Midbrain (tissue), 1 donor: ENCODE results near the gene TRRAP.
"Not testable (repeated sequence)": the region's sequence is repeated elsewhere in the genome, so short reads cannot be mapped to it uniquely, and the experiment has no call there.

Source experiments
- DNase-seq: peaks from one replicate; lab custom pipeline; 2025; lab: John Stamatoyannopoulos, UW

TRRAP gene

DNA sequence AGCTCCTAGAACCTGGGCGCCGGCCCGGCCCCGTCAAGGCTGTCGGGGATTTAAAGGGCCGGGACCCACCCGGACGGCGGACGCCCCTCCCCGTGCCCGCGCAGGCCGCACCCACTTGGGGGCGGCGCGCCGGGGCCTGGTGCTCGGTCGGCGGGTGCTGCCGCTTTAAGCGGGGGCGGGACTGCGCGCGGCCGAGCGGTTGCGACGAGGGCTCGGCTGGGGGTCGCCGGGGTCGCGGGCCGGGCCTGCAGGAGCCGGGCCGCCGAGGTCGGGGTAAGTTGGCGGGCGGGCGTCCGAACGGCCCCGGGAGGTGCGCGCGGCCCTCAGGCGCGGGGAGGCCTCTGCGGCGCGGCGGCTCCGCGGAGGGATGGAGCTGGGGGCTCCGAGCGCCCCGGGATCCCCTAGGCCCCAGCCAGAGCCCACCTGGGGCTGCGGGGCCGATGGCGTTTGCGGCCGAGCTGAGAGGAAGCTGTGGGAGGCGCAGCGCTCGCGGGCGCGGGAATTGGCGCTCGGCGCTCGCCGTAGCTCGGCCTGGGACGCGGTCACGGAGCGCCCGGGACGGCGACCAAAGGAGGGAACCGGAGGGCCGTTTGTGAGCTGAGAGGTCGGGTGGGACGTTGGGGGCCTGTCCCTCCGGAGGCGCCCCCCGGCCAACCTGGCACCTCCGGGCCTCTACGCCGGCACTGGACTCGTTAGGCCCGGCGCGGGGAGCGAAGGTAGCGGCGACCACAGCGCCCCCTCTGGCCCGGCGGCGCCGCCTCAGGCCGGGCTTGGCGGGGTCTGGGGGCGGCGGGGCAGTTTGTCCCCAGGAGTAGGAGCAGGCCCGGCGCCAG, at the start of gene TRRAP:
Gene TRRAP, plus strand, starts transcription at position 168 of the 833 bp plus-strand sequence. CDS start 2,619 bp downstream, outside the sequence.
- peak; percentile 54 for DNase-seq

DNA sequence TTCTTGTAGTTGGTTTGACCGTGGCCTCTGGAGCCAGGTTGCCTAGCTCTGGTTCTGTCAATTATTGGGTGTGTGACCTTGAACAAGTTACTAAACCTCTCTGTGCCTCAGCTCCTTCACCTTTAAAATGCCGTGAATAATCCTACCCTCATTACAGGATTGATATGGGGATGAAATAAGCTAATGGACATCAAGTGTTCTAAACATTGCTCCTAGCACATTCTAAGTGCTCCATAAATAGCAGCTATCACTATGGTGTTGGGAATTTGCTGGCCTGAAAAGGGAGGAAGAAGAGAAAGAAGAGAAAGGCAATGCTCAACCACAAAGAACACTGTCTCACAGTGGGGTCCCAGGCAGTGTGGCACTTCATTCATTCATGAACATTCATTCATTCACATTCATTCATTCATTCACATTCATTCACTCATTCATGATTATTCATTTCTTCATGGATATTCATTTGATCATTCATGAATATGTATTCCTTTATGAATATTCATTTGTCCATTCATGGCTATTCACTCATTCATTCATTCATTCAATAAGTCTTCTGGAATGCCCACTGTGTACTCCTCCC, 47.3 kb upstream of the TRRAP start:
- no peak for DNase-seq

DNA sequence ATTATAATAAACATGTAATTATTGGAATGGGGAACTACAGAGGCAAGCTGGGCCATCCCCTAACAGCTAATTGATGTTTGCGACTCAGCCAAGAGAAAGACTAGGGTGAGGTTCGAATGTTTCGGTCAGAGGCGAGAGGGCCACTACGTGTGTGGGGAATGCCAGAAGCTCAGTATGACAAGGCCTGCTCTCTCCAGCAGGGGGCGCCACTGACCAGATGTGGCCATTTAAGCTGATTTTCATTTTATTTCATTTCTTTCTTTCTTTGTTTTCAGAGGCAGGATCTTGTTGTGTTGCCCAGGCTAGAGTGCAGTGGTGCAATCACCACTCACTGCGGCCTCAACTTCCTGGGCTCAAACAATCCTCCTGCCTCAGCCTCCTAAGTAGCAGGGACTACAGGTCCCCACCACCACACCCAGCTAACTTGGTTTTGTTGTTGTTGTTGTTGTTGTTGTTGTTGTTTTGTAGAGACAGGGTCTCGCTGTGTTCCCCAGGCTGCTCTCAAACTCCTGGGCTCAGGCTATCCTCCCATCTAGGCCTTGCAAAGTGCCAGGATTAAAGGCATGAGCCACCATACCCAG, 46.6 kb upstream of the TRRAP start:
- DNase-seq = no peak

DNA sequence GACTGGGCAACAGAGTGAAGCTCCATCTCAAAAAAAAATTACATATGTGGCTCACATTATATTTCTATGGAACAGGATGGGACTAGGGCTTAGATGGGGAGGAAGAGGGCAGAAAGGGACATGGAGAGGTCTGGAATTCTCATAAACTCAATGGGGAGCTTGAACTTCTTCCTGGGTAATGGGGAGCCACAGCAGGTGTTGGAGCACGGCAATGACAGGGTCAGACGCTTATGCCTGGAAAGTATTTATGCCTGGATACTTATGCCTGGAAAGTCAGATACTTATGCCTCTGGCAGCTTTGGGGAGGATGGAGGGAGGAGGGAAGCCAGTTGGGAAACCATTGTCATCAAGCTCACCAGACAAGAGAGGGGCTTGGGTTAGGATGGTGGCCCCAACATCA, 45.3 kb upstream of the TRRAP start:
- no peak for DNase-seq

DNA sequence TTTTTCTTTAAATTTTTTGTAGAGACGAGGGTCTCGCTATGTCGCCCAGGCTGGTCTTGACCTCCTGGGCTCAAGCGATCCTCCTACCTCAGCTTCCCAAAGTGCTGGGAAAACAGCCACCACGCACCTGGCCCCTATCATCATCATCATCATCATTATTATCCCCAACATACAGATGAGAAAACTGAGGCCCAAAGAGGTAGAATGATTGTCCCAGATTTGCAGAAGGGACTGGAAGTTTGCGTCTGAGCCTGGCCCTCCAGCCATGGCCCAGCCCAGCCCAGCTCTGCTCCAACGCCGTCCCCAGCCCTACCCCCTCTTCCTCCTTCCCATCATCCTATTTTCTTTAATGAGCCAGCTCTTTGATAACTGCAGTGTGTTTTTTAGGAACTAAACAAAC, 43.4 kb upstream of the TRRAP start:
- DNase-seq = no peak

DNA sequence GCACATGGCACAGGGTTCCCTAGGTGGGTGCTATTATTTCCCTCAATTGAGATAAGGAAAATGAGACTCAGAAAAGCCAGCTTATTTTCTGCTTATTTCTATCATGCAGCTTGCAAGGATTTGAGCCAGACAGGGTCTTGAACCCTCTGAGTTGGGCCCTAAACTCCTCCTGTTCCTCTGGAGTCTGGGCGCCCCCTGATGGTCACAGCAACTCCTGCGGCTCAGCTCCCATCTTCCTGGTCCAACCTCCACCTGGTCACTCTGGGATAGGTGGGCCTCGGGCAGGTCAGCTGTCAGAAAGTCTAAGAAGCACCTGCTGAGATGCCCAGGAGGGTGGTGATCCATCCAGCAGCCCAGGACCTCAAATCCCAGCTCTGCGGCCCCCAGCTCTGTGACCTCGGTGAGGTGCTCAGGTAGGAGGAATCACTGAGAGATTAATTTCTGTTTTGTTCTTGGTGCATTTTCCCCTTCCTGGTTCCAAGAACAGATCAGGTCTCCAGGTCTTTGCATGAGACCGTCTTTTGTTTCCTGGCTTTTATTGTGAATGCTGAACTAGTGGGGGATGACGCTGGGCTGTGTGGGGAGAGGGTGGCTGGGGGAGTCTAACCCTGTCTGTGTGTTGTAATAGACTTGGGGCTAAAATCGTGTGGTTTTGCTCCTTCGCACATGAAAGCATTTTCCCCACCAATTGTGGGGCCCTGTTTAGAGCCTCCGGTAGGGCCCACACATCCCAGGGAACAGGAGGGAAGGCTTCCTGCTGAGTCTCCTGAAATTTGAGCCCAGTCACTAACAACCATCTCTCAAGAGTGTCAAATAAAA, 41.3 kb upstream of the TRRAP start:
- no peak for DNase-seq

DNA sequence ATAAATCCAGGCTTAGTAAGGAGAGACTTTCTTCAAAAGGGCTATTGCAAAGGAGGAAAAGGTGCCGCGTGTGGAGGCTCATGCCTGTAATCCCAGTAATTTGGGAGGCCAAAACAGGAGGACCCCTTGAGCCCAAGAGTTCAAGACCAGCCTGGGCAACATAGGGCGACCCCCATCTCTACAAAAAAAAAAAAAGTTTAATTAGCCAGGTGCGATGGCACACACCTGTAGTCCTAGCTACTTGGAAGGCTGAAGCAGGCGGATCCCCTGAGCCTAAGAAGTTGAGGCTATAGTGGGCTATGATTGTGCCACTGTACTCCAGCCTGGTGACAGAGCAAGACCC, 40.7 kb upstream of the TRRAP start:
- no peak for DNase-seq

DNA sequence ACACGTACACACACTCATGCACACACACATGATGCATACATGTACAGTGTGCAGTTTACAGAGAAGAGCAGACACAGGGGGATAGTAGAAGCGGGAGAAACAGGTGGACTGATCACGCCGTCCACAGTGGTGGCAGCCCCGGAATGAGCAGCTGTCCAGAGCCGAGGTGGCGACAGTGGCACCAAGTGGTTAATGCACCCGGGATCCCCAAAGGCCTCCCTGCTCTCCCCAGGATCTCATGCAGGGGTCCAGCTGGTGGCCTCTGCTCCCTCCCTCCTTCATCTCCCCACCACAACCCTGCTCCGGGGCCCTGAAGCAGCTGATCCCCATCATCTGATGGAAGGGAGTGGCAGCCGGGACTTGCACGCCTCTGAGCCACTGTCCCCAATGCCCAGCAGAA, 38.2 kb upstream of the TRRAP start:
- DNase-seq = no peak

DNA sequence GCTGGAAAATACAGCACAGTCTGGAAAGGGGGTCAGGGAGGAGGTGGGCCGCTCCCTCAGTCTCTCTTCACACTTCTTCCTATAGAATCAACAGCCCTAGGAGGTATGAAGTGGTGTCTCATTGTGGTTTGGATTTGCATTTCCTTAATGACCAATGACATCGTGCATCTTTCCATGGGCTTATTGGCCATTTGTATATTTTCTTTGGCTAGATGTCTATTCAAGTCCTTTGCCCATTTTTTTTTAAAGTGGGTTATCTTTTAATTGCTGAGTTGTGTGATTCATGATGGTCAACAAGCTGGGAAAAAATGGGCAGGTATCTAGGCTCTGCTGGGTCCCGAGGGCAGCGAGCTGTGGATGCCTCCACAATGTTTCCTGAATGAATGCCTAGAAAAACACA, 37.6 kb upstream of the TRRAP start:
- DNase-seq = no peak

DNA sequence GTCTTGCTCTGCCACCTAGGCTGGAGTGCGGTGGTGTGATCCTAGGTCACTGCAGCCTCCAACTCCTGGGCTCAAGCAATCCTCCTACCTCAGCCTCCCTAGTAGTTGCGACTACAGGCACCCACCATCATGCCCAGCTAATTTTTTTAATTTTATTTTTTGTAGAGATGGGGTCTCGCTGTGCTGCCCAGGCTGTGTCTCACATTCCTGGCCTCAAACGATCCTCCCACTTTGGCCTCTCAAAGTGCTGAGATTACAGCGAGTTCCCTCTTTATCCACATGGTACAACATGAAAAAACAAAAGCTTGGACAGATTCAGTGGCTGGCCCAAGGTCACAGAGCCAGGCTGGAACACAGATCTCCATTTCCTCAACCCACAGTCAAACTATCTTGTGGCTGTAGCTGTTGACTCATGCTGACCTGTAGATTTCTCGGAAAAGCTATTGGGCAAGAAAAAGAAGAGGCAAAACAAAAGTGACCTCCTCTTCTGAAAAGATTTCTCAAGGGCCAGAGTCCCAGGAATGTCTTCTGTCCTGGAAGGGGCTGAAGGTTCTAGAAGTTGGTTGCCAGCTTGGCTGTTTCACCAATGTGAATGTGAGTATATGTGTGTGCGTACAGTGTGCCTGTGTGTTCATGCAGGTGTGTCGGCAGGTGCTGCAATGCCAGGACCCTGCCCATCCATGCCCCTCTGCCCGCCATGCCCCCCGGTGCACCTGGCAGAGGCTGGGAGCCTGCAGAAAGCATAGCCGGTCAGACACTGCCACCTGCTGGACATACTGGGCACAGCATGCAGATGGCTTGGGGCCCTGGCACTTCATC, 36.9 kb upstream of the TRRAP start:
- DNase-seq = peak; percentile 56

DNA sequence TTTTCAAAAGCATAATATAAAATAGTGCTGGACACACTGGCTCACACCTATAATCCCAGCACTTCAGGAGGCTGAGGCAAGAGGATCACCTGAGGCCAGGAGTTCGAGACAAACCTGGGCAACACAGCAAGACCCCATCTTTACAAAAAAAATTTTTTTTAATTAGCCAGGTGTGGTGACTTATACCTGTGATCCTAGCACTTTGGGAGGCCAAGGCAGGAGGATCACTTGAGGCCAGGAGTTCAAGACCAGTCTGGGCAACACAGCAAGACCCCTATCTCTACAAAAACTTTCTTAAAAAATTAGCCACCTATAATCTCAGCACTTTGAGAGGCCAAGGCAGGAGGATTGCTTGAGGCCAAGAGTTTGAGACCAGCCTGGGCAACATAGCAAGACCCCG, 35.8 kb upstream of the TRRAP start:
- not testable (repeated sequence) for DNase-seq

DNA sequence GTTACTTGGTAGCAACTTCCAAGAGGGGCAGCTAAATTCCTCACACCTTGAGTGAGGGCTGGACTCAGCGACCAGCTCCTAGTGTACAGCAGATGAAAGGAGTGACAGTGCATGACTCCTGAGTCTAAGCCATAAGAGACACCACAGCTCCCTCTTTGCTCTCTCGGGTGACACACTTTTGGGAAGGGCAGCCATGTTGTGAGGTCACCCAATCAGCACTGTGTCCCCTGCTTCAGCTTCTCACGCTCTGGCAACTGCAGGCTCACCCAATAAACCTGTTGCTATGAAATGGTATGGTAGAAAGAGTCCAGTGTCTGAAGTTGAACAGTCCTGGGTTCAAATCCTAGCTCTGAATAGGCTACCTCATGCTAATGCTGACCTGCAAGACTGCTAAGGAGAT, 29.4 kb upstream of the TRRAP start:
- DNase-seq = no peak

DNA sequence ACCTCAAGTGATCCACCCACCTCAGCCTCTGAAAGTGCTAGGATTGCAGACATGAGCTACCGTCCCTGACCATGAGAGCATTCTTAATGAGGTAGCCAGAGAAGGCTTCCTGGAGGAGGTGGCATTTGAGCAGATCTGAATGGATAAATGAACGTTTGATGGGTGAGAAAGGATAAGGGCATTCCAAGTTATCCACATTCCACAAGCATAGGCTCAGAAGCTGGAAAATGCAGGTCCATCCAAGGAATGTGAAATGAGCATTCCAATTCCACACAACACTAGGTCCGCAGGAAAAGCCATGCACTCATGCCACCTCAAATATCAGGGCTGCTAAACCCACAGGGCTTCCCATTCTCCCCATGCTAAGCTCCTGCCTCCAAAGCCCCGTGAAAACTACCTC, 25.5 kb upstream of the TRRAP start:
- no peak for DNase-seq

DNA sequence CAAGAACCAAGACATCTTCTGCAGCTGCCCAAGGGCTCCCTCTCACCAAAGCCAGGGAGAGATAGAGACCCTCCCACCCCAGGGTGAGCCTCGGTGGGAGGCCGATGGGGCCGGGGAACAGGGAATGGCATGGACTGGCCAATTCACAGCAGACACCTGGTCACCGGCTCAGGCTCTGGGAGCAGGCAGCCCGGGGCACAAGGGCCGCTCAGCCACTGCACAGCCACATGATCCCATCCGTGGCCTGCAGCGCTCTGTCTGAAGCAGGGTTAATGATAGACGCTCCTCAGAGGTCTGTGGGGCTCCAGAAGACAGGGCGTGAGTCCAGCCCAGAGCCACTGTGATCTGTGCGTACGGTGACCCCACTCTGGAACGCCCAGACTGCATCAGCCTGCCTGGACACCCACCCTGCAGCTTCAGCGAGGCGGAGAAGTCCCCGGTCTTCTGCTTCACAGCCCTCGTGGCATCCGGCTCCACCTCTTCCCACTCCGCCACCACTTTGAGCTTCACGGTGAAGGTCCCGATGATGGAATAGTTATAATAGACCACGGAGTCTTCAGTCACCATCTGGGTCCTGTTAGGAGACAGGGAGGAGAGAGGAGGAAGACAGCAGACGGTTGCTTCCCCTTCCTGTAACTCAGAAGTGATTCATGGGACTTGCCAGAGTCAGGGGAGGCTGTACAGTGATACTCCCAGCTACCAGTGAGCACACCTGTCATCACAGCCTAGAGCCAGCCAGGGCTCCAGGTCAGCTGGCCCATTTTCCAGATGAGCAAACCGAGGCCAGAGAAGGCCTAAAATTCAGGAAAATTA, 22.5 kb upstream of the TRRAP start:
- no peak for DNase-seq

DNA sequence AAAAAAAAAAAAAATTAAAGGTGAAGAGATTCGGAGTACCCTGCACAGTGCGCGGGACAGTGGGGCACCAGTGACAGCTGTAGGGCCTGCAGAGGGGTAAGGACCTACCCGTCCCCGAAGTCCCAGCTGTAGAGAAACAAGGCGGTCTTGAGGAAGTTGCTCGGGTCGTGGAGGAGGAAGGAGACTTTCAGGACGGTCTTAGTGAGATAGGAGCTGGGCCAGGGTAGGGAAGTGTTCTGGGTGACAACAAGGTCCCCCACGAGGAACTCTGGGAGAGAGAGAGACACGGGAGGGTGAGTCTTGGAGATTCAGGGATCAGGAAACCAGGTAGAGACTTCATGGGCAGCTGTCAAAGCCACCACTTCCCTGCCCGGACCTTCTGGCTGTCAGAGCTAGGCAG, 18.3 kb upstream of the TRRAP start:
- DNase-seq = no peak

DNA sequence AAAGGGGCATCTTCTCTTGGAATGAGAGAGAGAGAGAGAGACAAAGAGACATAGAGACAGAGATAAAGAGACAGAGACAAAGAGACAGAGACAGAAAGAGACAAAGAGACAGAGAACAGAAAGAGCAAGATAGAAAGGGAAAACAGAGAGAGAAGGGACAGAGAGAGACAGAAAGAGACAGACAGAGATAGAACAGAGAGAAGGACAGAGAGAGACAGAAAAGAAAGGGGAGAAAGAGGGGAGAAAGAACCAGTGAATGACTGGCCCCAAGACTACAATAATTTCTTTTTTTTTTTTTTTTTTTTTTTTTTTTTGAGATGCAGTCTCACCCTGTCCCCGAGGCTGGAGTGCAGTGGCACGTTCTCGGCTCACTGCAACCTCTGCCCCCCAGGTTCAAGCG, 16.1 kb upstream of the TRRAP start:
- no peak for DNase-seq

DNA sequence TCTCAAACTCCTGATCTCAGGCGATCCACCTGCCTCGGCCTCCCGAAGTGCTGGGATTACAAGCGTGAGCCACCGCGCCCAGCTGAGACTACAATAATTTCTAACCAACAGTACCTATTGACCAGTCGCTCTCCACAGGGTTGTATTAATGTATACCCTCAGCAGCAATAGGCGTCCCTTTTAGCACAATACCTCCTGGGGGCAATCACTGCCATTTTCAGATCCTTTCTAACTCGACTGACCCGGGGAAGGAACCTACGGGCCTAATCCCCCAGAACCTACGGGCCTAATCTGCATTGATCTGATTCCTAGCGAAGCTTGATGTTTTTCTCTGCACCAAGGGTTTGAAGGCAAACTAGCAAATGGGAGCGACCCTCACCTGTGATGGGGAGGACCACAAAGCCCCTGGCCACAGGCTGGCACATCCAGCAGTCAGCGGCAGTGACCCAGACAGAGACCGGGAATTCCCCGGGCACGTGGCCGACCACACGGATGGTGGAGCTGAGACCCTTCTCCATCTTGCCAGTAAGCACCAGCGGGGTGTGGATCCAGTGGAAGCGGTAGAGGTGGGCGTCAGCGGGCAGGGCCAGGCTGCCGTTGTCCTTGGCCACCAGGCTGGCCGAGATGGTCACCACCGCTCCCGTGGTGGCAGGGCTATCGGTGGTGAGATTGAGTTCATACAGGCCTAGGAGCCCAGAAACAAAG, 15.5 kb upstream of the TRRAP start:
- DNase-seq = no peak

DNA sequence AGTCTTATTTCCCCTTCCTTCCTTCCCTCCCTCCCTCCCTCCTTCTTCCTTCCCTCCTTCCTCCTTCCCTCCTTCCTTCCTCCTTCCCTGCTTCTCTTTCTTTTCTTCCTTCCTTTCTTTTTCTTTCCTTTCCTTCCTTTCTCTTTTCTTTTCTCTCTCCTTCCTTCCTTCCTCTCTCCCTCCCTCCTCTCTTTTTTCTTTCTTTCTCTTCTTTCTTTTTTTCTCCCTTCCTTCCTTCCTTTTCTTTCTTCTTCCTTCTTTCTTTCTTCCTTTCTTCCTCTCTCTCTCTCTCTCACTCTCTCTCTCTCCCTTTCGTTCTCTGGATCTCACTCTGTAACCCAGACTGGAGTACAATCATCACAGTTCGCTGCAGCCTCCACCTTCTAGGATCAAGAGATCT, 14.7 kb upstream of the TRRAP start:
- DNase-seq = no peak

DNA sequence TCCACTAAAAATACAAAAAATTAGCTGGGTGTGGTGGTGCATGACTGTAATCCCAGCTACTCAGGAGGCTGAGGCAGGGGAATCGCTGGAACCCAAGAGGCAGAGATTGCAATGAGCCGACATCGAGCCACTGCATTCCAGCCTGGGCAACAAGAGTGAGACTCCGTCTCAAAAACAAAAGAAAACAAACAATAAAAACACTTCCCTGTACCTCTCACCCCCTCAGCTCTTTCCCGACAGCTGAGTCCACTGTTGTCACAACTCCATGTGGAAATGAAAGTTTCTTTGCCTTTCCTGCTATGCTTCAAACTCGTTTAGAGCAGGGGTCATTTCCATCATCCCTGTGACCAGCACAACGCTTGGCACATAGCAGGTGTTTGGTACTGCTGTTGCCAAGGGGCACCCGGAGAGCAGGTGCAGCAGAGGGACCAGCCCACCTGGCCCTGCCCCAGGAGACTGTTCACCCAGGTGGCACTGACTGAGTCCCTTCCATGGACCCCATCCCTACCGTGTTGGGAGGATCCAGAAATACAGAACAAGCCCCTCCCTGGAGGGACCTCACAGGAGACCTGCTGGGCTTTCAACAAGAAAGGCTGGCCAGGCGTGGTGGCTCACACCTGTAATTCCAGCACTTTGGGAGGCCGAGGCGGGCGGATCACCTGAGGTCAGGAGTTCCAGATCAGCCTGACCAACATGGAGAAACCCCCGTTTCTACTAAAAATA, 13.4 kb upstream of the TRRAP start:
- DNase-seq = no peak

DNA sequence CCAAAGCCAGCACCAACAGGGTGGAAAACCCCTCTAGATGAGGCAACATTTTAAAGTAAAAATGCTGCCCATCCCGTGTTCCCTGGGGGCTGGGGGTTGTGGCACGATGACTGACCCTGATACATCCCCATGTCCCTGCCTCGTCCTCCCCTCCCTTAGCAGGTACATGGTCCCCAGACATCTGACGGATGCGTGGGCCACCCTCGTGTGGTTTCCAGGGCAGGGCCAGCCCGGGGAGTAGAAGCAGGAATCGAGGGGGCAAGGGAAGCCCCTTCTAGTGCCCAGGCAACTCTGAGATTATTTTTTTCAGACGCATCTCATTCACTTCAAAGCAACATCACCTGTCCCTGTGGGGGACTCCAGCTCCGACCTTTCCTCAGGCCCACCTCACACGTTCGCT, 12.0 kb upstream of the TRRAP start:
- no peak for DNase-seq
